Measurements from ENCODE around the gene RFK.

RFK gene

DNA sequence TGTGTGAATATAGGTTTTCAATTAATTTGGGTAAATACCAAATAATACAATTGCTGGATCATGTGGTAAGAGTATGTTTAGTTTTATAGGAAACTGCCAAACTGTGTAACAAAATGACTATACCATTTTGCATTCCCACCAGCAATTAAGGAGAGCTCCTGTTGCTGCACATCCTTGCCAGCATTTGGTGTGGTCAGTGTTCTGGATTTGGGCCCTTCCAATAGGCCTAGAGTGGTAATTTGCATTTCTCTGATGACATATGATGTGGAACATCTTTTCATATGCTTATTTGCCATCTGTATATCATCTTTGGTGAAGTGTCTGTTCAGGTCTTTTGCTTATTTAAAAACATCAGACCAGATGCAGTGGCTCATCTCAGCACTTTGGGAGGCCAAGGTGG is 11.6 kb upstream of the RFK start:
- DNase-seq: no peak

DNA sequence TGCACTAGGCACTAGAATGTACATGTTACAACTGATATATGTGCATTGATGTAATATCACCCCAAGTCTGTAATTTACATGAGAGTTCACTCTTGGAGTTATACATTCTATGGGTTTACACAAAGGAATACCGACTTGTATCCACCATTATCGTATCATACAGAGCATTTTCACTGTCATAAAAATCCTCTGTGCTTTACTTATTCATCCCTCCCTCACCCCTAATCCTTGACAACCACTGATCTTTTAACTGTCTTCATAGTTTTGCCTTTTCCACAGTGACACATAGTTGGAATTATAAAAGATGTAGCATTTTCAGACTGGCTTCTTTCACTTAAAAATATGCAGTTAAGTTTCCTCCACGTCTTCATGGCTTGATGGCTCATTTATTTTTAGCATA is 11.1 kb upstream of the RFK start:
- DNase-seq: no peak

DNA sequence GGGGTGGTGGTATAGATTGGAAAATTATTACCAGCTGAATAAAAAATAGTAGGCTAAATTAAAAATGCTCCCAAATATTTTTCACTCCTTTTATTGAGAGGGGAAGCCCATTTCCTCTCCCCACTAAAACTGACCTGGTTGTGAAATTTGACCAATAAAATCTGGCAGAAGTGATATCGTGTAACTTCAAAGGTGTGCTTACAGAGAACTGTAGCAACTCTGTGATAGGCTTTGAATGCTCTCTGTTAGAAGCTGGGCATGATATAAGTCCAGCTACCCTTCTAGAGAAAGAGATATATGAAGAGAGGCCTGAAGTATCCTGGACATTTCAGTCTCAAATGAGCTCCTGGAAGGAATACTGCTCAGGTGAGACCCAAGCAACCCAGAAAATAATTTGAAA is 10.2 kb upstream of the RFK start:
- DNase-seq: no peak

DNA sequence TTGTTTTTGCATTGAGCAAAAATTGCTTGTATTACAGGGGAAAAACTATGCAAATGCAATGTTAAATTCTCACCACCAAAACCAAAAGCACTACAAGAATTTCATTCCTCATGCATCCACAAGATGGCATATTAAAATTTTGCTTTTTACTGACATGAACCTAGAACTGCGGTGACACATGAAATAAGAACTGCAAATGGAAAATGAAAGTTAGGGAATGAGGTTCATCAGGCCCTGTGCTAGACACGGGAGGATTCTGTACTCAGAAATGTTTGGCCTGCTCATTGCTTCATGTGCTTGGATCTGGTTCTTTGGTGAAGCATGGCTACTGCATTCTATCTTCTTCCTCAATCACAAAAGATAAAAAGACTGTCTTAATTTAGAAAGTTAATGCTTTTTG is 9.1 kb upstream of the RFK start:
- peak; percentile 59 for DNase-seq

DNA sequence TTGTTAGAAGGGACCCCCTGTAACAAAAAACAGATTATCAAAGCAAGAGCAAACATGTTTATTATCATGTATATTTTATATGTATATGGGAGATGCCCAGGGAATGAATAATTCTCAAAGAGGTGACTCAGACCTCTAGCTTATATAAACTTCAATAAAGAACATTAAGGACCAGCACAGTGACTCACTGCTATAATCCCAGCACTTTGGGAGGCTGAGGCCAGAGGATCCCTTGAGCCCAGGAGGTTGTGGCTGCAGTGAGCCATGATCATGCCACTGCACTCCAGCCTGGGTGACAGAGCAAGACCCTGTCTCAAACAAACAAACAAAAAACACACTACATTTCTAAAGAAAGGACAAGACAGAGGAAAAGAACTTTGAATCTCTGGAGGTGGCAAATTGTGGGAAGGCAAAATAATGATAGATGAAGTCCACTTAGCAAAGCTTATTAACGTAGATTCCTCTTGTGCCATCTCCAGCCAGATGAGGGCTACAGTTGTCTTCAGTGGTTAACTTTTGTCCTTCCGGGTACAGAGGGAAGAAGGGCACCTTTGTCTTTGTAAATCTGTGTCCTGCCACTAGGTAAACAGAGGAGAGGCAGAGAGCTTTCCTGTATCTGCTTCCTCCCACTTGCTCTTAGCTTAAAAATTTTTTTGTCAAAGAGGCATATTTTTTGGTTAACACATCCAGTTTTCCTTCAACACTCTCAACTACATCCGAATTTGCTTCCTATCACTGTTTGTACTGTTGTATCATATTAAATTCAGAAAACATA is 7.5 kb upstream of the RFK start:
- DNase-seq: no peak

DNA sequence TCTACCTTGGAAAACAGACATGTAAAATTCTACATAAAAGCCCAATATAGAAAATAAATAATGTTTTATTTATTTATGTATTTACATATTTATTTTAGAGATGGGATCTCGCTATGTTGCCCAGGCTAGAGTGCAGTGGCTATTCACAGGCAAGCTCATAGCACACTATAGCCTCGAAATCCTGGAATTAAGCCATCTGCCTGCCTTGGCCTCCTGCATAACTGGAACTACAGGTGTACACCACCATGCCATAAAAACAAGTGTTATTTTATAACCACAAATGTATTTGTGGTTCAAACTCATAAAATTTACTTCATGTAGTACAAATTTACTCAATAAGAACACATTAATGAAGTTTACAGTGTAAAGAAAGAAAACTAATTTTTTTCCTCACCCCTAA is 7.0 kb upstream of the RFK start:
- DNase-seq: no peak

DNA sequence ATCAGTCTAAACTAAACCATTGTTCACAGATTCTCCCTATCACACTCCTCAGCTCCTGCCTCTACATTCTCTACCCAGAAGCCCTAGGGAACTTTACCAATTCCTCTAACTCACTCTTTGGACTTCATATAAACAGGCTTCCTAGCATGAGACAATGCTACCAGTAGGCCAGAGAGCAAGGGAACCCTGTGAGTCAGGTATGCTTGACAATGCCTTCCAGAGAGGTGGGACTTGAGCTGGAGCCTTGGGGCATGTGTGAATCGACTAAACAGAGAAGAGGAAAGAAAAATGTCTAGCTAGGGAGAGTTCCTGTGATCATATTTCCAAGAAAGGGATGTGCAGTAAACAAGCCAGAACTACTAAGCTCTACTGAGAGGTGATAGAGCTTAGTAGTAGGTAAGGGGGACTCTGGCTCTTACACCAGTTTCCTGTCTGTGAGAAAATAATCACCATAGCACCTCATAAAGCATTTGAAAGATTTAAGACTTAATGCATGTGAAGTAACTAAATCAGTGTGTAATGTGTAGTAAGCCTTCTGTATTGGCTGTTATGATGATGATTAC is 6.4 kb upstream of the RFK start:
- no peak for DNase-seq

DNA sequence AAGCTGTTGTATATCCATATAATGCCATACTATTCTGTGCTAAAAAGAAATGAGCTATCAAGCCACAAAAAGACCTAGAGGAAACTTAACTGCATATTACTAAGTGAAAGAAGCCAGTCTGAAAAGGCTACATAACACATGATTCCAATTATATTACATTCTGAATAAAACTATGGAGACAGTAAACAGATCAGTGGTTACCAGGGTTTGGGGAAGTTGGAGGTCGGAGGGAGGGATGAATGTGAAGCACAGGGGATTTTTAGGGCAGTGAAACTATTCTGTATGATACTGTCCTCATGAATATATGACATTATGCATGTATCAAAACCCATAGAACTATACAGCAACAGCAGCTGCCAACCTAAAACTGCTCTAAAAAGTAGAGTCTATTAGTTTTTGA is 5.6 kb upstream of the RFK start:
- DNase-seq: no peak

DNA sequence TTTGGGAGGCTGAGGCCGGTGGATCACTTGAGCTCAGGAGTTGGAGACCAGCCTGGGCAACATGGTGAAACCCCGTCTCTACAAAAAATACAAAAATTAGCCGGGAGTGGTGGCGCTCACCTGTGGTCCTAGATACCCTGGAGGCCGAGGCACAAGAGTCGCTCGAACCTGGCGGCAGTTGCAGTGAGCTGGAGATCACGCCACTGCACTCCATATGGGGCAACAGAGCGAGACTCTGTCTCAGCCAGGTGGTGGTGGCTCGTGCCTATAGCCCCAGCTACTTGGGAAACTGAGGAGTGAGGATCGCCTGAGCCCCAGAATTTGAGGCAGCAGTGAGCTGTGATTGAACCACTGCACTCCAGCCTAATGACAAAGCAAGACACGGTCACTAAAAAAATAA is 2.4 kb upstream of the RFK start:
- no peak for DNase-seq

DNA sequence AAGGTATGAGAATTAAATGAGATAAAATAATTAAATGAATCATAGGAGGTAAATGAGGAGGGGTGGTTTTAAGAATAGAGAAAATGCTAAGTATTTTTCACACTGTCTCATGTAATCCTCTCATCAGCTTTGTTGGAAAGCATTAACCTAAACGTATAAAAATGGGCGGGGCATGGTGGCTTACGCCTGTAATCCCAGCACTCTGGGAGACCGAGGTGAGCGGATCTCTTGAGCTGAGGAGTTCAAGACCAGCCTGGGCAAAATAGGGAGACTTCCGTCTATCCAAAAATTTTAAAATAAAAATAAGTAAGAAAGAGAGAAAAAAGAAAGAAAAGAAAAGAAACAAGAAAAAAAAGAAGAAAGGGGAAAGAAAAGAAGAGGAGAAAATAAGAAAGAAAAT is 1.9 kb upstream of the RFK start:
- DNase-seq: no peak

DNA sequence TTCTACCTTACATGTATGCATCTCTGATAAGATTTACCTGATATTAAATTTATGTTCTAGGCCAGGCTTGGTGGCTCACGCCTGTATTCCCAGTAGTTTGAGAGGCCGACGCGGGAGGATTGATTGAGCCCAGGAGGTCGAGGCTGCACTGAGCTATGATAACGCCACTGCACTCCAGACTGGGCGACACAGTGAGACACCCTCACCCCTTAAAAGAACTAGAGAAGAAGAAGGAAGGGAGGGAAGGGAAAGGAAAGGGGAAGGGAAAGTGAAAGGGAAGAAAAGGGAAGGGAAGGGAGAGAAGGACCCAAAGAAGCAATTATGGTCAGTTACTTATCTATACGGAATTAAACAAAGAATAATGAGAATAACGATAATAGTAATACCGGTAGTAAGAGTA is 1.2 kb upstream of the RFK start:
- no peak for DNase-seq

DNA sequence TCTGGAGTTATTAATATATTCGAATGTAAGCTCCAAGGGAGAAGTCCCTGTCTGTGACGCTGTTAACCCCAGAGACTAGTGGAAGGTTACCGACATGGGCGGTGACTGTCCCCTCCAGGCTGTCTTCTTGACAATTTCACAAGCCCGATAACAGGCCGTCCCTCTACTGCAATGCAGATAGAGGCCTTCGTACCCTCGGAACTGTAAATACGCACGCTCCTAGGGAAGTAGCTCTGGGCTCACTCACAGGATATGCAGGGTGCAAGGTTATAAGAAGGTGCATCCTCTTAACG is 680 bp upstream of the RFK start:
- DNase-seq: peak; percentile 73

DNA sequence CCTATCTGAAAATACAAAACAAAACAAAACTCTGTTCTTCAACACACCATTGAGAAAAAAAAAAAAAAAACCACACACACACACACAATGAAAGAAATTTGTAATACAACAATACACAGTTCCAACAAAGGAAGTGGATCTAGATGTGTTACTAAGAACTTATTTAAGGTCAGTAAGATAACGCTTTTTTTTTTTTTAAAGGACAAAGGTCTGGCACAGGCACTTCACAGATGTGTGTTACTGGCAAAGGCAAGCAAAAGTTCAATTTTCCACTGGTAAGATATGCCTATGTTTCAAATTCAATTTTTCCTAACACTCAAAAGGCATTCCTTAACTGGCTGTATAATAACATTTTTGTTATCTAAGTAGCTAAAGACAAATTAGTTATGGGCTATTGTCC is 3.6 kb downstream of the RFK start:
- DNase-seq: no peak

DNA sequence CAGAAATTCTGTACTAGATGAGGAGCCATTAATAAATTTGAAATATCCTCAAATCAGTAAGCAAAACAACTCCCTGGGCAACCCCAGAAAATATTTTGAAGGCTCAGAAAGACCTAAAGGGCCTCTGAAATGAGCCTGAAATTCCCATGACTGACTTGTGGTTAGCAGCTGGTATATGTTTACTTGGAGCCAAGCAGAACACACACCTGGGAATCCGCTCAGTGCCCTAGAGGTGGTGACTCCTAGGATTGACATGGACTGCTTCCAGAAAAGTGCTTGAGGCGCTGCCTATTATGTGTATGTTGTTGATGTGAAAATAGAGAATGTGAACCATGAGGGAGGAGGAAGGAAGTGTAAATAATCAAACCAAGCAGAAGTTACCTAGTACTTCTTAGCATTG is 14.7 kb downstream of the RFK start:
- peak; percentile 96 for DNase-seq

DNA sequence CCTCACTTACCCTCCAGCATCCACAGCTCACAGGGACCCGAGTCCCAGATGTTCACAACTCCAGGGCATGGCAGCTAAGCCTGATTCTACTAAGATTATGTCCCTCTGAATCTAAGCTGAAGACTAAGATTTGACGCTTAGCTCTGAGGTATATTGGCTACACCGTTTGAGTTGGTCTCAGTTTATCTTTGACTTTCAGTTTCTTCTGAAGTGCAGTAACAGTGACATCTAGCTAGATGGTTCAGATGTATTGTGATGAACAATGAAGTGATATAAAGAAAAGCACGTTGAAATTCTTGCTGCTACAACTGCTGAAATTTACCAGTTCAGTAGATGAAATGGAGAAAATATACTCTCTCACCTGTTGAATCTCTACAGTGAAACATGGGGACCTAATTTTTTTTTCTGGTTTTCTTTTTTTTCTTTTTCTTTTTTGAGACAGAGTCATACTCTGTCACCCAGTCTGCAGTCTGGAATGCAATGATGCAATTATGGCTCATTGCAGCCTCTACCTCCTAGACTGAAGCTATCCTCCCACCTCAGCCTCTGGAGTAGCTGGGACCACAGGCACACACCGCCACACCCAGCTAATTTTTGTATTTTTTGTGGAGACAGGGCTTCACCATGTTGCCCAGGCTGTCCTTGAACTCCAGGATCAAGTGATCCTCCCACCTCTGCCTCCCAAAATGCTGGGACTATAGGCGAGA is 15.7 kb downstream of the RFK start:
- no peak for DNase-seq

DNA sequence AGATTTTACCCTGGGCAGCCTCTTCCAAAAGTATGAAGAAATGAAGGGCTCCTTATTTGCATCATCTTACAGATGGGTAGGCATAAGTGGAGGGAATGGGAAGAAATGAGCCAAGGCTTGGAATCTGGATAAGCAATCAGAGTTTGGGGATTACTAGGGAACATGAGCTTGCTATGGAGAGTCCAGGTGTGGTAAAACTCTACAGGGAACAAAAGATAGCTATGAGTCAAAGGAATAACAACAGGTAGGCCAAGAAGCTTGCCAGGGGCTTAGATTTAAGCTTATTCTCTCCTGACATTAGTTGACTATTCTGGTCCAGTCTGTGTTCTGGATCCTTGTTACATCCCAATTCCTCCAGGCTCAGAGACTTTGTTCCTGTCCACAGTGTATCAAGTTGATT is 16.4 kb downstream of the RFK start:
- DNase-seq: no peak

DNA sequence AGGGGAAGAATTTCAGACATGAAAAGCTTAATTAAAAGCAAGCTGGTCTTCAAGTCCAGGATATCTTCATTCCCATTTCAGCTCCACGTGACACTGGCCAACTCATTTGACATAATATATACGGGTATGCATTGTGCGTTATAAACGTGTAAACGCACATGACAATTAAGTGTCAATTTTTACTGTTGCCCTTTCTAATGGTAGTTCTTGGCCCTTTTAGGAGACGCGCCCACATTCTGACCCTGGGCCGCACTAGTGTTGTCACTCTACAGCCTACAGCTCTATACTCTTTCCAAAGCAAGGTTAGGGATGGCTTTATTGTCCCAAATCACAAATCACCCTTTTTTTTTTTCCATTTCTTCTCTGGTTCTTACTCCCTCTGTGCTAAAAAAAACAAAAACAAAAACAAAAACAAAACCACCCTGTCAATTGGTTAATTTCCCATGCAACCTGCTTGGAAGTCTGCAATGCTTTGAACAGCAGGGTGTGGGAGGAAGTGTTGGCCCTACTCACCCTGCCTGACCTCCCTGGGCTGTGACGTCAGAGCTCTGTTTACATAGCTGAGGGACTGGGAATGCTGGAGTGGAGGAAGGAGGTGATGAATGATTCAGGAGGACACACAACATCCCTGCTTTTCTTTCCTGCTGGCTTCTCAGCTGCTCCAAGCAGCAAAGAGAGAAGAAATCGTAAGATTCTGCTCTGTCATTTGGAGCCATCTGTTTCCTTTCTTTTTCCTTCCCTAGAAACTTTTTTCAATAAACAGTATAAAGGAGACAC is 19.3 kb downstream of the RFK start:
- DNase-seq: peak; percentile 86

DNA sequence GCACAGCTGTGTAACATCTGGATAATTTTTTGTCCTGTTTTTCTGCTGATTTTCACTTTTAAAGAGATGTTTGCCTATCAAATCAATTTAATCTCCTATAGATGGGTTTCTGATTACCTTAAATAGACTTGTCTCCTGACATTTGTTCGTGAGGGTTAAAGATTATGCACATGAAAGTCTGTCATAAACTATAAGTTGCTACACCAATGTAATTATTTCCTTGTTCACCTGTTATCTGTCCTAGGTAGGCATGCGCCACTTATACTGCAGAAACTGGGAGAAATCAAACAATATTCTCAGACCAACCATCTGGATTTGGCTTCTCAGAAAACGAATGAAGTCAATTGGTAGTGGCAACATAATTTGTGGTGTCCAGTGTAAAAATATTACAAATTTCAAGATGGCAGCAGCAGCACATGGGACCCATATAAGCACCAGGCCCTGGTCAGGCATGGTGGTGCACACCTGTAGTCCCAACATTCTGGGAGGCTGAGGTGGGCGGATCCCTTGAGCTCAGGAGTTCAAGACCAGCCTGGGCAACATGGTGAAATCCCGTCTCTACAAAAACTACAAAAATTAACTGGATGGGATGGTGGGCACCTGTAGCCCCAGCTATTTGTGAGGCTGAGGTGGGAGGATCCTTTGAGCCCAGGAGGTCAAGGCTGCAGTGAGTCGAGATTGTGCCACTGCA is 20.3 kb downstream of the RFK start:
- DNase-seq: no peak

DNA sequence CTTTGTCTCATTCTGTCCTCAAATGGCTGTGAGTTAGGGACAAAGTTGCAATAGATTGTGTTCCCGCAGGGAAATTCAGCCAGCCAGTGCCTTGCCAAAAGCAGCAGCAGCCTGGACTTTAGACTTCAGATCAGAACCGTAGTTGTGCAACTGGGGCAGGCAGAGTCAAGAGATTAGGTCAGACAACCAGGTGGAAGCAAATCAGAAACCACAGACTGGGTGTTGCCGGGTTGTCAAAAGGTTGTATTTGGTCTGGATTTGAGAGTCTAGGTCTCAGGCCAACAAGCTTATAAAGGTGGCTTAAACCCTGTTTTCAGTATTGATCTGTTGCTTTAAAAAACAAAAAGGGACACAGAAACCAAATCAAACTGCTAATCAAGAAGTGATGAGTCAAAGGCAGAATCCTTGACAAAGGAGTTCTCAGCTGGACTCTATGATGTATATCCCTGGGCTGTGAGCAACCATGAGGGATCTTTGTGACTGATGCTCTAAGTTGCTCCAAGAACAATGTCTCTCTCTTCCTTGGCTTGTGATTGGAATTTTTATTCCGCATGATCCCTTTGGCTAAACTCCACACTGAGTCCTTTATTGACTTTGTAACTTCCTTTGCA is 20.9 kb downstream of the RFK start:
- no peak for DNase-seq

DNA sequence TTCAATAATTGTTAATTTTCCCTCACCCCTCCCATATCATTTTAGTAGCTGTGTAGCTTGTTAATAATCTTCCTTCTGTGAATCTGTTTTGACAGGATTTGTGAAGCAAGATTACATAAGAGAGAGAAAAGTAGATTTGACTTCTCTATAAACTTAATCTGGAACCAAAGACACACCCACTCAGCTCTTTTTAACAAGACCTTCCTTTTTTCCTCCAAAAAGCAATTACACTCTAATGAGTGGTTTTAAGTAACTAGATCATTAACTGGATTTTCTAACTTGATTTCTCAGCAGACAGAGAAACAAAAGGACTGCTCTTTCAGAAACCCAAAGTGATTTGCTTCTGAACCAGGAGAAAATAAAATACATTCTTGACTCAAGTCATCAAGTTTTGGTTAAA is 21.9 kb downstream of the RFK start:
- DNase-seq: no peak

DNA sequence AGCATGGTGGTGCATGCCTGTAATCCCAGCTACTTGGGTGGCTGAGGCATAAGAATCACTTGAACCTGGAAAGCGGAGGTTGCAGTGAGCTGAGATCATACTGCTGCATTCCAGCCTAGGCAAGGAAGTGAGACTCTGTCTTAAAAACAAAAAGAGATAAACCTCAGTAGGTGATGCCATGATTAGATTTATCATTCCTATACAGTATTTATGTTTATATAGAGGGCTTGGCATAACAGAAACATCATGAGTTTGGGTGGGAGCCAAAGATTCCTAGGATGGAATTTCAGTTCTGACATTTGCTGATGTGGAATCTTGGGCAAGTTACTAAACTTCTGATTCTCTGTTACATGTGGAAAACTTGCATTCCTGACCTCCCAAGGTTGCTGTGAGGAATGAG is 22.3 kb downstream of the RFK start:
- no peak for DNase-seq

DNA sequence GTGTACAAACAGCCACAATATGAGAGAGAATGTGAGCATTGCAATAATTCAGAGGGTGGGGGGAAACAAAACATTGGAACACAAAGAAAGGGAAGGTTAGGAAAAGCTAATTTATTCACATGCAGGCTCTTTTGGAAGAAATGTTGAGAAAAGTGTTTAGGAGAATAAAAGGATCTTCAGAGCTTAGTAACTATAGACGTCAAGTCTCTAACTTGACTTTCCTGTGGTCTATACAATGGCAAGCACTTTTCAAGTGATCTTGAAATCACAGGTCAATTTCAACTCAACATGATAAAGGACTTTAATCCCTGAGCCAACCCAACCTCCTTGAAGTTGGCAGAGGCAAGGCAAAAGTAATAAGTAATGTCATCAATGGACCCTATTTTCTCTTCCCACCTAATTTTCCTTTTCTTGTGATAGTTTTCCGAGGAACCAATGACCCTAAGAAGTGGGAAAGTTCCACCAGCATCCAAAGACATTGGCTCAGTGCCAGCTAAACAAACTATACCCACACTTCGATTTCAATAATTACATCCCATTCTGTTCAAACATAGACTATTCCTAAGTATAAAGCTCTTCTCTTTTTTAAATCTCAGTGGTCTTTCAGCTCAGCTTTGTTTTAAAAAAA is 23.7 kb downstream of the RFK start:
- DNase-seq: no peak

Measured in NCI-H2029 (cell line).